ENCODE measurements around the gene ITGA6.
A peak's percentile ranks its signal among the peaks of the same experiment; 100 is the strongest.
"Not testable (repeated sequence)": the region's sequence is repeated elsewhere in the genome, so short reads cannot be mapped to it uniquely, and the experiment has no call there.

The ITGA6 gene

GRCh38 chr2:172549802-172550201 lies 122.4 kb downstream of the ITGA6 start:
- H2BK5ac ChIP-seq (ENCODE audit: low read length); H3K23ac ChIP-seq (ENCODE audit: low read depth, low read length, poor library complexity); H3K4me3 ChIP-seq (ENCODE audit: low read length in 2 of 2); H4K91ac ChIP-seq (ENCODE audit: low read depth, low read length, poor library complexity); DNase-seq (ENCODE audit: low spot score); H3K18ac ChIP-seq (ENCODE audit: low read length); H2BK12ac ChIP-seq (ENCODE audit: low read length); H3K27ac ChIP-seq (replicated peaks; ENCODE audit: low read length); H3K4ac ChIP-seq (ENCODE audit: low read length); H2BK120ac ChIP-seq (ENCODE audit: low read depth, low read length); H3K14ac ChIP-seq (ENCODE audit: low read length); H4K8ac ChIP-seq (ENCODE audit: low read depth, low read length); H3K27me3 ChIP-seq (ENCODE audit: control insufficient read depth in 3 of 3, insufficient read depth in 3 of 3, low read depth in 1 of 3, low read length in 3 of 3); H3K4me1 ChIP-seq (ENCODE audit: control insufficient read depth in 2 of 2, insufficient read depth in 1 of 2, low read depth in 1 of 2, low read length in 2 of 2); H2AFZ ChIP-seq (ENCODE audit: low read length); H3K9ac ChIP-seq (ENCODE audit: low read depth, low read length, poor library complexity); H3K4me2 ChIP-seq (ENCODE audit: insufficient read depth, low read length, poor library complexity, severe bottlenecking); H3K36me3 ChIP-seq (replicated peaks in 1 of 2; ENCODE audit: control insufficient read depth in 2 of 2, insufficient read depth in 2 of 2, low read length in 2 of 2); H2BK15ac ChIP-seq (ENCODE audit: low read length); H3K79me1 ChIP-seq (ENCODE audit: low read depth, low read length); H2AK5ac ChIP-seq (ENCODE audit: low read depth, low read length): not testable (repeated sequence)
- H3K9me3 ChIP-seq (replicated peaks in 1 of 2; ENCODE audit: control insufficient read depth in 2 of 2, insufficient read depth in 1 of 2, low read depth in 1 of 2, low read length in 2 of 2): peaks cover 0 to 12% of the 10 kb centered on the region in 2 donors
- WGBS, 2 donors (ENCODE audit: extremely low coverage in 2 of 2, insufficient read length in 2 of 2, insufficient replicate concordance in 1 of 2): no CpG with 5 or more reads among the region's 1 CpG

DNA sequence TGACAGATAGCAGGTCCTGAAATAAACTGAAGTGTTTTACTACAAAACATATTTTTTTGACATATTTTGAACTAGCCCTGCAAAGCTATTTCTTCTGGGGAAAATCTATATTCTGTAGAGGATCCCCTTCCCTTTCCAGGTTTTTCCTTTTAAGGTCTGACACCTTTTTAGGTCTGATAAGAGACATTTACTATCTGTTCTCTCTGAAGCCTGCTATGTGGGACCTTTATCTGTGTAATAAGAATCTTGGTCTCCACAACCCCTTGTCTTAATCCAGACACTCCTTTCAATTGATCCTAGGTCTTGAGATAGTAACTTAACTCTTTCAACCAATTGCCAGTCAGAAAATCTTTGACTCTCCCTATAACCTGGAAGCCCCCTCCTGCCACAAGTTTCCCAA lies 123.0 kb downstream of the ITGA6 start:
- H3K79me1 ChIP-seq (ENCODE audit: low read depth, low read length): no peaks in the 10 kb centered on the region
- H3K4me1 ChIP-seq (ENCODE audit: control insufficient read depth in 2 of 2, insufficient read depth in 1 of 2, low read depth in 1 of 2, low read length in 2 of 2): peaks cover 1 to 3% of the 10 kb centered on the region in 2 donors
- peaks cover 0 to 9% of the 10 kb centered on the region in 2 donors for H3K9me3 ChIP-seq (replicated peaks in 1 of 2; ENCODE audit: control insufficient read depth in 2 of 2, insufficient read depth in 1 of 2, low read depth in 1 of 2, low read length in 2 of 2)
- H2BK15ac ChIP-seq (ENCODE audit: low read length): no peak overlapping the region
- H3K4me2 ChIP-seq (ENCODE audit: insufficient read depth, low read length, poor library complexity, severe bottlenecking): no peak overlapping the region
- H4K91ac ChIP-seq (ENCODE audit: low read depth, low read length, poor library complexity): no peak overlapping the region
- peaks cover 0 to 3% (median 0%) of the 10 kb centered on the region in 3 experiments for H3K27me3 ChIP-seq (ENCODE audit: control insufficient read depth in 3 of 3, insufficient read depth in 3 of 3, low read depth in 1 of 3, low read length in 3 of 3)
- no peak overlapping the region for H2BK120ac ChIP-seq (ENCODE audit: low read depth, low read length)
- H2AK5ac ChIP-seq (ENCODE audit: low read depth, low read length): no peak overlapping the region
- H2AFZ ChIP-seq (ENCODE audit: low read length): peak overlapping the region; percentile 50
- no peak overlapping the region for H4K8ac ChIP-seq (ENCODE audit: low read depth, low read length)
- no peak overlapping the region for H3K9ac ChIP-seq (ENCODE audit: low read depth, low read length, poor library complexity)
- no peak for DNase-seq (ENCODE audit: low spot score)
- no peak overlapping the region for H3K23ac ChIP-seq (ENCODE audit: low read depth, low read length, poor library complexity)
- H3K18ac ChIP-seq (ENCODE audit: low read length): no peak overlapping the region
- H2BK5ac ChIP-seq (ENCODE audit: low read length): no peak overlapping the region
- no peak overlapping the region for H3K4ac ChIP-seq (ENCODE audit: low read length)
- no peak overlapping the region for H3K14ac ChIP-seq (ENCODE audit: low read length)
- H3K27ac ChIP-seq (replicated peaks; ENCODE audit: low read length): no peak overlapping the region
- H2BK12ac ChIP-seq (ENCODE audit: low read length): no peak overlapping the region
- H3K36me3 ChIP-seq (replicated peaks in 1 of 2; ENCODE audit: control insufficient read depth in 2 of 2, insufficient read depth in 2 of 2, low read length in 2 of 2): no peaks in the 10 kb centered on the region
- H3K4me3 ChIP-seq (ENCODE audit: low read length in 2 of 2): no peak overlapping the region

DNA sequence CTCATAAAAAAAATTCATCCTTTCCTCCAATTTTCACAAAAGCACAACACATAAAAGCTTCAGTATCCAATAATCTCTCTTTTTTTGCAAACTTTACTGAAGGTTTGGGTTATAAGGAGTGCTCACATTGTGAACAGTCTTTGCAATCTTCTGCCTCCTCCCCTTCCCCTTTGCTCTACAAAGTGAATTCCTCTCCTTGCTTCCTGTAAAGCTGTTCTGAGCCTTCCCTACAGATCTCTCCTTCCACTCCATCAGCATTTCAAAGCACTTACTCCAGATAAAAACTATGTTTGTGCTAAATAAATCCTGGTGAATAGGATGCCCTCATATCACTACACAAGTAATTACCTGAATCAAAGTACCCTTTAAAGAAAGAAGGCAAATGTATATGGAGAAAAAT lies 123.9 kb downstream of the ITGA6 start:
- H3K18ac ChIP-seq (ENCODE audit: low read length): no peak overlapping the region
- H2BK15ac ChIP-seq (ENCODE audit: low read length): no peak overlapping the region
- no peak overlapping the region for H3K4me2 ChIP-seq (ENCODE audit: insufficient read depth, low read length, poor library complexity, severe bottlenecking)
- no peak overlapping the region for H3K14ac ChIP-seq (ENCODE audit: low read length)
- no peak overlapping the region for H2BK12ac ChIP-seq (ENCODE audit: low read length)
- no peak overlapping the region for H2BK120ac ChIP-seq (ENCODE audit: low read depth, low read length)
- H4K91ac ChIP-seq (ENCODE audit: low read depth, low read length, poor library complexity): no peak overlapping the region
- no peak overlapping the region for H4K8ac ChIP-seq (ENCODE audit: low read depth, low read length)
- peaks cover 1 to 4% of the 10 kb centered on the region in 2 donors for H3K4me1 ChIP-seq (ENCODE audit: control insufficient read depth in 2 of 2, insufficient read depth in 1 of 2, low read depth in 1 of 2, low read length in 2 of 2)
- H3K9me3 ChIP-seq (replicated peaks in 1 of 2; ENCODE audit: control insufficient read depth in 2 of 2, insufficient read depth in 1 of 2, low read depth in 1 of 2, low read length in 2 of 2): peaks cover 0 to 6% of the 10 kb centered on the region in 2 donors
- peak overlapping the region; percentile 50 for H2AFZ ChIP-seq (ENCODE audit: low read length)
- H2BK5ac ChIP-seq (ENCODE audit: low read length): no peak overlapping the region
- no peaks in the 10 kb centered on the region for H3K79me1 ChIP-seq (ENCODE audit: low read depth, low read length)
- DNase-seq (ENCODE audit: low spot score): no peak
- H3K4ac ChIP-seq (ENCODE audit: low read length): no peak overlapping the region
- H3K23ac ChIP-seq (ENCODE audit: low read depth, low read length, poor library complexity): no peak overlapping the region
- peaks cover 0 to 3% (median 0%) of the 10 kb centered on the region in 3 experiments for H3K27me3 ChIP-seq (ENCODE audit: control insufficient read depth in 3 of 3, insufficient read depth in 3 of 3, low read depth in 1 of 3, low read length in 3 of 3)
- H3K9ac ChIP-seq (ENCODE audit: low read depth, low read length, poor library complexity): no peak overlapping the region
- no peak overlapping the region for H3K4me3 ChIP-seq (ENCODE audit: low read length in 2 of 2)
- no peaks in the 10 kb centered on the region for H3K36me3 ChIP-seq (replicated peaks in 1 of 2; ENCODE audit: control insufficient read depth in 2 of 2, insufficient read depth in 2 of 2, low read length in 2 of 2)
- H3K27ac ChIP-seq (replicated peaks; ENCODE audit: low read length): no peak overlapping the region
- no peak overlapping the region for H2AK5ac ChIP-seq (ENCODE audit: low read depth, low read length)

DNA sequence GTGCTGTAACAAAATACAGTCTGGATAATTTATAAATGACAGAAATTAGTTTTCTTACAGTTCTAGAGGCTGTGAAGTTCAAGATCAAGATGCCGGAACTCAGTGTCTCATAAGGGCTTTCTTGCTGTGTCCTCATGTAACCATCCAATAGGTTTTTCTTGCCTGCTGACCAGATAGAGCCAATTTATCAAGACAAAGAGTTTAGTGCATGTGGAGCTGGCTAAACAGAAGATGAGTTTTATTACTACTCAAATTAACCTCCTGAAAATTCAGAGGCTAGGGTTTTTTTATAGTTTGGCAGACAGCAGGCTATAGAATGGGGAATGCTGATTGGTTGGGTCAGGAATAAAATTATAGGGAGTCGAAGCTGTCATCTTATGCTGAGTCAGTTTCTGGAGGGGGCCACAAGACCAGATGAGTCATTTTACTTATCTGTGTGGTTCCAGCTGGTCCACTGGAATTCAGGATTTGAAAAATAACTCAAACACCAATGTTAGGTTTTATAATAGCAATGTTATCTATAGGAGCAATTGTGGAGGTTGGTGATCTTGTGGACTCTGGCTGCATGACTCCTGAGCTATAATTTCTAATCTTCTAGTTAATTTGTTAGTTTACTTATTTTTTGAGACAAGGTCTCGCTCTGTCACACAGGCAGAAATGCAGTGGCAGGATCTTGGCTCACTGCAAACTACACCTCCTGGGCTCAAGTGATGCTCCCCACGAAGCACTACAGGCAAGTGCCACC lies 125.3 kb downstream of the ITGA6 start:
- Histone ChIP-seq H2BK15ac (ENCODE audit: low read length) (no peak overlapping the region), H2BK12ac (ENCODE audit: low read length) (no peak overlapping the region), H3K27ac (replicated peaks; ENCODE audit: low read length) (no peak overlapping the region), H3K23ac (ENCODE audit: low read depth, low read length, poor library complexity) (no peak overlapping the region), H2AK5ac (ENCODE audit: low read depth, low read length) (no peak overlapping the region), H3K36me3 (replicated peaks in 1 of 2; ENCODE audit: control insufficient read depth in 2 of 2, insufficient read depth in 2 of 2, low read length in 2 of 2) (no peaks in the 10 kb centered on the region), H4K8ac (ENCODE audit: low read depth, low read length) (no peak overlapping the region), H3K9me3 (replicated peaks in 1 of 2; ENCODE audit: control insufficient read depth in 2 of 2, insufficient read depth in 1 of 2, low read depth in 1 of 2, low read length in 2 of 2) (peaks cover 0 to under 1% of the 10 kb centered on the region in 2 donors), H2BK120ac (ENCODE audit: low read depth, low read length) (no peak overlapping the region), H3K79me1 (ENCODE audit: low read depth, low read length) (no peaks in the 10 kb centered on the region), H3K4me3 (ENCODE audit: low read length in 2 of 2) (no peak overlapping the region), H3K14ac (ENCODE audit: low read length) (no peak overlapping the region), H3K4ac (ENCODE audit: low read length) (no peak overlapping the region), H2BK5ac (ENCODE audit: low read length) (no peak overlapping the region), H4K91ac (ENCODE audit: low read depth, low read length, poor library complexity) (no peak overlapping the region), H2AFZ (ENCODE audit: low read length) (no peak overlapping the region), H3K9ac (ENCODE audit: low read depth, low read length, poor library complexity) (no peak overlapping the region), H3K18ac (ENCODE audit: low read length) (no peak overlapping the region), H3K4me2 (ENCODE audit: insufficient read depth, low read length, poor library complexity, severe bottlenecking) (no peak overlapping the region), H3K4me1 (ENCODE audit: control insufficient read depth in 2 of 2, insufficient read depth in 1 of 2, low read depth in 1 of 2, low read length in 2 of 2) (peaks cover 5 to 11% of the 10 kb centered on the region in 2 donors), H3K27me3 (ENCODE audit: control insufficient read depth in 3 of 3, insufficient read depth in 3 of 3, low read depth in 1 of 3, low read length in 3 of 3) (peaks cover 0 to 6% (median 0%) of the 10 kb centered on the region in 3 experiments)
- no CpG with 5 or more reads among the region's 4 CpGs for WGBS, 2 donors (ENCODE audit: extremely low coverage in 2 of 2, insufficient read length in 2 of 2, insufficient replicate concordance in 1 of 2)
- no peak for DNase-seq (ENCODE audit: low spot score)

All from neuronal stem cell (in vitro differentiated cells).